ENCODE measurements around the gene CACNA1B. TPM values are rescaled to one million over a fixed set of nuclear protein-coding genes. Genes with fewer than 3 reads are reported as not detected.

Gene CACNA1B
- total and polyA plus RNA-seq, 3 donors from 2014 or later = 7.6 to 15.7 (median 11.0) TPM

- WGBS, 2 donors = 73 to 77% methylated on average over 5 to 6 of the region's 6 CpGs
- intact Hi-C loops (cut with DNase I; ENCODE audit: low total_unique reads) = no loop called here
- Histone ChIP-seq H3K4me3 (no peak overlapping the region), H3K4me1 (no peaks in the 10 kb centered on the region), H3K27me3 (no peaks in the 10 kb centered on the region), H3K9me3 (no peaks in the 10 kb centered on the region), H3K36me3 (ENCODE audit: low read depth, missing control alignments) (no peaks in the 10 kb centered on the region), H3K27ac (no peak overlapping the region)
- DNase-seq = peak; percentile 8
- no peak for TF ChIP-seq CTCF (IDR thresholded peaks at IDR 0.05)
- TF ChIP-seq POLR2A (IDR thresholded peaks at IDR 0.05) = no peak
These were observed 225.7 kb downstream of the CACNA1B start for GRCh38 chr9:138103111-138103848.

GRCh38 chr9:138103849-138104206, 226.2 kb downstream of the CACNA1B start:
- intact Hi-C loops (cut with DNase I; ENCODE audit: low total_unique reads) = no loop called here
- Histone ChIP-seq H3K4me1 (no peaks in the 10 kb centered on the region), H3K9me3 (no peaks in the 10 kb centered on the region)

DNA sequence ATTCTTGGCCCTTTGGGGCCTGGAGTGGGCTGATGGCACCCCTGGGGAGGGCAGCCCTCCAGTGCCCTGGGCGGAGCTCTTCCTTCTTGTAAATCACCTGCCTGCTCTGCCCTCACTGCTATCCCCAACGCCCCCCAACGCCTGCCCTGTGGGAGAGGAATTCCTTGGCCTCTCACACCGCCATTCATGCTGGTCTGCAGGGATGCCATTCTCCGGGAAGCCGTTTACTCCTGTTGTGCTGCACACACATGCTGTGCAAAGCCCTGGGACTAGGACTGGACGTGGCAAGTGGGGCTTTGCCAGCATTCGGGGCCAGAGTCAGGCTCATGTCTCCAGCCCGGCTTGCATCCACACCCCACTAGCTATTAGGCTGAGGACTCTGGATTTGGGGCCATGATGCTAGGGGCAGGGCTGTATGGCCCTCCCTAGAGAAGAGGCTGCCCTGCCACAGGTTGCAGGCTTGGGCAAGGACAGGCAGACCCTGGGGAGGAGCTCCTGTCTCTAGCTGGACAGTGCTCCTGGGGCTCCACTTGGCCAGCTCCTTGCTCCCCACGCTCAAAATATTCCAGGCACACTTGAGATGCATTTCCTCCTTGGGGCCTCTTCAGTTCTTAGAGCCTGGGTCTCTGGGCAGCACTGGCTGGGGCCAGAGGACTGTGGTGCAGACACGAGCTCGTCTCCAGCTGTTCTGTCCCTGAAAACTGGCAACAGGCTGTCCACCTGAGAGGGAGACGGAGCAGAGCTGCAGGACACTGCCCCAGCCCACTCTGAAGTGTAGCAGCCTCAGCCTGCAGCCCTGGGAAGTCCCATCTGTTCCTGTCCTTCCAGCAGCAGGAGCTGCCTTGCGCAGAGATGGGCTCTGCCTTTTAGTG, 226.9 kb downstream of the CACNA1B start:
- H3K4me1 ChIP-seq = no peaks in the 10 kb centered on the region
- intact Hi-C loops (cut with DNase I; ENCODE audit: low total_unique reads) = no loop called here
- no peaks in the 10 kb centered on the region for H3K9me3 ChIP-seq
- peak; percentile 4 for DNase-seq
- 67 to 72% methylated on average over 6 to 14 of the region's 14 CpGs for WGBS, 2 donors
- no peak for TF ChIP-seq POLR2A (IDR thresholded peaks at IDR 0.05)
- TF ChIP-seq CTCF (IDR thresholded peaks at IDR 0.05) = no peak
- H3K4me3 ChIP-seq = no peak overlapping the region
- no peaks in the 10 kb centered on the region for H3K27me3 ChIP-seq
- no peak overlapping the region for H3K27ac ChIP-seq
- H3K36me3 ChIP-seq (ENCODE audit: low read depth, missing control alignments) = no peaks in the 10 kb centered on the region

More at GRCh38 chr9:138103849-138104206, 226.2 kb downstream of the CACNA1B start:
- 77% methylated on average over 3 of the region's 3 CpGs; no CpG with 5 or more reads in 1 of the 2 donors for WGBS, 2 donors
- H3K27ac ChIP-seq = no peak overlapping the region
- no peaks in the 10 kb centered on the region for H3K27me3 ChIP-seq
- no peak for DNase-seq
- H3K36me3 ChIP-seq (ENCODE audit: low read depth, missing control alignments) = no peaks in the 10 kb centered on the region
- H3K4me3 ChIP-seq = no peak overlapping the region
- TF ChIP-seq POLR2A (IDR thresholded peaks at IDR 0.05) (no peak), CTCF (IDR thresholded peaks at IDR 0.05) (no peak)

GRCh38 chr9:138105123-138105415, 227.5 kb downstream of the CACNA1B start:
- no peaks in the 10 kb centered on the region for H3K27me3 ChIP-seq
- no peak overlapping the region for H3K4me3 ChIP-seq
- intact Hi-C loops (cut with DNase I; ENCODE audit: low total_unique reads) = no loop called here
- no peak for DNase-seq
- no peaks in the 10 kb centered on the region for H3K4me1 ChIP-seq
- TF ChIP-seq CTCF (IDR thresholded peaks at IDR 0.05) (no peak), POLR2A (IDR thresholded peaks at IDR 0.05) (no peak)
- H3K27ac ChIP-seq = no peak overlapping the region
- no peaks in the 10 kb centered on the region for H3K36me3 ChIP-seq (ENCODE audit: low read depth, missing control alignments)
- H3K9me3 ChIP-seq = no peaks in the 10 kb centered on the region
- WGBS, 2 donors = 60 to 67% methylated on average over 1 to 2 of the region's 2 CpGs

Measured in testis (tissue), 3 donors.